BJ (cell line): ENCODE data around the gene ABLIM2. TPM values are rescaled to one million over a fixed set of nuclear protein-coding genes. Genes with fewer than 3 reads are reported as not detected.

ENCODE experiments used
- CTCF ChIA-PET: fragments of 350-600 bp; formaldehyde crosslinking; extraction: SDS; loops from one replicate; lab custom pipeline; 2021; ENCODE audit warnings: antibody characterized with exemption, inconsistent platforms; lab: Yijun Ruan, JAX
- POLR2A ChIA-PET: fragments of 300-600 bp; sonication (Branson Sonifier 250); formaldehyde crosslinking; extraction: SDS; loops from one replicate; lab custom pipeline; 2021; ENCODE audit warnings: antibody characterized with exemption; lab: Charles Lee
- DNase-seq: peaks from one replicate; pipeline ENCODE4 v3.0.0-alpha.2; 2011; ENCODE audit warnings: low read depth
- H3K27me3 ChIP-seq: 2 replicates; pipeline ENCODE4 v1.6.0; 2011; ENCODE audit warnings: low read length; ENCODE audit not compliant: control insufficient read depth, insufficient read depth
- H3K36me3 ChIP-seq: 2 replicates; pipeline ENCODE4 v1.5.1; 2011; ENCODE audit warnings: low read length; ENCODE audit not compliant: control insufficient read depth, insufficient read depth
- H3K4me3 ChIP-seq: 2 replicates; pipeline ENCODE4 v1.5.1; 2011; ENCODE audit warnings: low read depth, mild to moderate bottlenecking, control low read depth, low read length
- polyA plus RNA-seq: library from polyadenylated mRNA; depleted of rRNA; stranded (reverse); fragments of >200 nt; gene quantifications from 2 replicates; pipeline ENCODE4 v1.2.3, GENCODE V29; 2011; rRNA removed
- small RNA-seq: library from RNA; depleted of rRNA; stranded (forward); fragments of <200 nt; gene quantifications from one replicate; pipeline ENCODE3, GENCODE V24; 2012; ENCODE audit warnings: low replicate concordance, low read depth; ENCODE audit not compliant: insufficient read length
- TF ChIP-seq, protein P1 (sequence below): IDR thresholded peaks from 2 replicates; pipeline ENCODE4 v1.5.1; 2011; ENCODE audit warnings: low read depth, mild to moderate bottlenecking, control low read depth, inconsistent platforms, low read length, moderate library complexity; ENCODE audit not compliant: insufficient read depth

The ABLIM2 gene
- polyA plus RNA-seq, 1 experiment = 0.07 TPM

DNA sequence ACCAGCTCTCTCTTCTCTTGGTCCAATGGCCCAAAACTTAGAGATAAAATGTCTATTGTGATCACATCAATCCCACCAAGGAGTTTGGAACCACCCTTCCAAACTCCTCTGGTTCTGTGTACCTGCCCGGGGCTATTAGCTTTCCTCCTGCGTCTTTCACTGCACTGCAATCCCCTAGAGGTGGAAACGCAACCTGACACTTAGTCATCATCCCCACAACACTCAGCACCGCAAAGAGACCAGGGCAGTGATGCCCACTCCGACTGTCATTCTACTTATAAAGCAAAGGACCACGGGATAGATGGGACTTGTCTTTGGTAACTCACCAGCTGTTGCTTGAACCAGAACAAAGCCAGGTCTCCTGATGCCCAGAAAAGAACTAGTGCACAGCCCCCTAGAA, 240.9 kb downstream of the ABLIM2 start:
- no peaks in the 10 kb centered on the region for H3K27me3 ChIP-seq
- POLR2A ChIA-PET = no interaction called here
- CTCF ChIA-PET = interaction anchor here (1.2 kb wide), 1 partner anchor 9 kb away, joined by 4 read pairs; no protein-coding TSS in a partner anchor

GRCh38 chr4:7915875-7916242, 242.8 kb downstream of the ABLIM2 start:
- no peak for DNase-seq
- TF ChIP-seq, protein P1, sequence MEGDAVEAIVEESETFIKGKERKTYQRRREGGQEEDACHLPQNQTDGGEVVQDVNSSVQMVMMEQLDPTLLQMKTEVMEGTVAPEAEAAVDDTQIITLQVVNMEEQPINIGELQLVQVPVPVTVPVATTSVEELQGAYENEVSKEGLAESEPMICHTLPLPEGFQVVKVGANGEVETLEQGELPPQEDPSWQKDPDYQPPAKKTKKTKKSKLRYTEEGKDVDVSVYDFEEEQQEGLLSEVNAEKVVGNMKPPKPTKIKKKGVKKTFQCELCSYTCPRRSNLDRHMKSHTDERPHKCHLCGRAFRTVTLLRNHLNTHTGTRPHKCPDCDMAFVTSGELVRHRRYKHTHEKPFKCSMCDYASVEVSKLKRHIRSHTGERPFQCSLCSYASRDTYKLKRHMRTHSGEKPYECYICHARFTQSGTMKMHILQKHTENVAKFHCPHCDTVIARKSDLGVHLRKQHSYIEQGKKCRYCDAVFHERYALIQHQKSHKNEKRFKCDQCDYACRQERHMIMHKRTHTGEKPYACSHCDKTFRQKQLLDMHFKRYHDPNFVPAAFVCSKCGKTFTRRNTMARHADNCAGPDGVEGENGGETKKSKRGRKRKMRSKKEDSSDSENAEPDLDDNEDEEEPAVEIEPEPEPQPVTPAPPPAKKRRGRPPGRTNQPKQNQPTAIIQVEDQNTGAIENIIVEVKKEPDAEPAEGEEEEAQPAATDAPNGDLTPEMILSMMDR = no peak
- Histone ChIP-seq H3K4me3 (no peak overlapping the region), H3K27me3 (no peaks in the 10 kb centered on the region), H3K36me3 (no peaks in the 10 kb centered on the region)
- ChIA-PET CTCF (no interaction called here), POLR2A (no interaction called here)

More for the DNA sequence above, 240.9 kb downstream of the ABLIM2 start:
- TF ChIP-seq, protein P1 = no peak
- Histone ChIP-seq H3K36me3 (no peaks in the 10 kb centered on the region), H3K4me3 (no peak overlapping the region)
- DNase-seq = no peak

Small RNAs within 50 kb of the gene (small RNA-seq; reads per million reads assigned to genes)
- gene MIR95 = 9.3 reads per million, percentile 75 among the genes with 10 or more reads in this experiment

Other genes starting within 250 kb of the ABLIM2 start
- gene AFAP1, start 219.0 kb downstream of the ABLIM2 start, polyA plus RNA-seq = 28.9 and 48.5 TPM in 2 replicates
- 0.67 and 1.2 TPM in 2 replicates for gene SH3TC1, start 40.5 kb upstream of the ABLIM2 start, polyA plus RNA-seq
- 2.9 and 5.7 TPM in 2 replicates for gene HTRA3, start 110.9 kb upstream of the ABLIM2 start, polyA plus RNA-seq